Right lobe of liver (tissue), 6 donors: ENCODE data around the gene LRBA. TPM values are rescaled to one million over a fixed set of nuclear protein-coding genes. Genes with fewer than 3 reads are reported as not detected.
A peak's percentile ranks its signal among the peaks of the same experiment; 100 is the strongest.

Source experiments
- ATAC-seq, 4 donors: fragments of 200-7000 bp; cut with Tn5 transposase; one replicate each; pipeline ENCODE4 v1.9.1; 2020; ENCODE audit warnings: mild to moderate bottlenecking in 4 of 4, moderate library complexity in 4 of 4
- DNase-seq, 3 donors: peaks; one replicate each; pipeline ENCODE4 v3.0.0-alpha.2; 2020
- H3K27ac ChIP-seq, 3 donors: fragments of 200-600 bp; one replicate each; pipeline ENCODE4 v1.8.0; 2022
- H3K27me3 ChIP-seq, 2 donors: fragments of 200-600 bp; one replicate each; pipeline ENCODE4 v1.8.0; 2022
- H3K36me3 ChIP-seq, 4 donors: fragments of 200-600 bp; sonication (generic) in 1 of 4; one replicate each; pipeline versions ENCODE4 v1.5.1 to v1.8.0; 2017 to 2022; ENCODE audit warnings: control low read depth in 1 of 4
- H3K4me1 ChIP-seq, 4 donors: fragments of 200-600 bp; sonication (generic) in 1 of 4; one replicate each; pipeline versions ENCODE4 v1.5.1 to v1.8.0; 2017 to 2022; ENCODE audit warnings: control low read depth in 1 of 4
- H3K4me3 ChIP-seq, 3 donors: fragments of 200-600 bp; one replicate each; pipeline ENCODE4 v1.8.0; 2022
- H3K9me3 ChIP-seq, 4 donors: fragments of 200-600 bp; sonication (generic) in 1 of 4; one replicate each; pipeline versions ENCODE4 v1.5.1 to v1.8.0; 2017 to 2022; ENCODE audit warnings: control low read depth in 1 of 4
- CTCF ChIP-seq, 4 donors: fragments of 200-600 bp in 3 of 4; fragments of 450-650 bp in 1 of 4; IDR thresholded peaks; one replicate each; pipeline versions ENCODE4 v1.5.1 to v1.8.0; 2016 to 2022; ENCODE audit warnings: antibody characterized with exemption in 4 of 4, mild to moderate bottlenecking in 2 of 4
- POLR2A ChIP-seq: fragments of 450-650 bp; IDR thresholded peaks from one replicate; pipeline ENCODE4 v1.6.1; 2017; ENCODE audit warnings: antibody characterized with exemption, mild to moderate bottlenecking
- WGBS: methylation state at CpG from one replicate; pipeline ENCODE4 v1.1.6; 2018; ENCODE audit warnings: low coverage, low lambda C conversion rate; ENCODE audit not compliant: insufficient coverage; ENCODE audit errors: missing lambda C conversion rate; 5-methylcytosine and 5-hydroxymethylcytosine counted together
- intact Hi-C, 2 donors: fragments of 100-400 bp; cut with DNase I; formaldehyde crosslinking; loops; one replicate each; pipeline versions ENCODE4 v1.11.2 to v1.14.1; 2022
- total RNA-seq, 6 experiments: library from RNA; depleted of rRNA in 2 of 6; stranded (reverse); fragments of >200 nt in 2 of 6; fragmentation: NEBNext Ultra II Directional in 3 of 6; extraction: Animal tissue kit (Norgen Biotek cat#: 25700) in 3 of 6; gene quantifications; one replicate each; pipeline versions ENCODE4 v1.1.0 to v1.2.4, GENCODE V29; 2016 to 2023
- donor health status: DM: no; HTN: yes; CAD: no.
- donor health status: DM: no; HTN: no; CAD: no.
- donor health status: DM: no; HTN: no; CAD: no.
- donor health status: DM: no; HTN: yes; CAD: no.
- donor health status: DM: no; HTN: yes; CAD: no.

Gene LRBA
- total RNA-seq, 6 experiments from 2014 or later, result 18.9 to 48.1 (median 24.5) TPM

- intact Hi-C loops, result no loop called here
- no CpG with 5 or more reads among the region's 1 CpG for WGBS
- ATAC-seq, result no peak
- no peaks in the 10 kb centered on the region for H3K27me3 ChIP-seq
- H3K4me1 ChIP-seq, result peaks cover 0 to 25% (median 3%) of the 10 kb centered on the region in 4 donors
- no peaks in the 10 kb centered on the region for H3K36me3 ChIP-seq
- H3K9me3 ChIP-seq, result no peaks in the 10 kb centered on the region
- DNase-seq, result no peak
- H3K27ac ChIP-seq, result no peak overlapping the region
- no peak for TF ChIP-seq CTCF (IDR thresholded peaks at IDR 0.05)
- no peak for TF ChIP-seq POLR2A
- H3K4me3 ChIP-seq, result no peak overlapping the region
Measured at GRCh38 chr4:150771382-150771781, 243.7 kb downstream of the LRBA start.

GRCh38 chr4:150769845-150770244, 245.2 kb downstream of the LRBA start:
- intact Hi-C loops, result no loop called here
- peak in 3 of 4 donors; percentile 9 to 17 (median 9) for ATAC-seq

GRCh38 chr4:150769248-150769647, 245.8 kb downstream of the LRBA start:
- 89% methylated on average over 2 of the region's 2 CpGs for WGBS
- TF ChIP-seq CTCF (IDR thresholded peaks at IDR 0.05) (no peak), POLR2A (no peak)
- Histone ChIP-seq H3K36me3 (no peaks in the 10 kb centered on the region), H3K27ac (peak overlapping the region; percentile 5 to 56 (median 37)), H3K27me3 (no peaks in the 10 kb centered on the region), H3K9me3 (no peaks in the 10 kb centered on the region), H3K4me3 (no peak overlapping the region), H3K4me1 (peaks cover 0 to 21% (median 3%) of the 10 kb centered on the region in 4 donors)
- intact Hi-C loops, result no loop called here
- ATAC-seq (peak; percentile 89 to 97 (median 94)), DNase-seq (peak in 1 of 3 donors; percentile 51)

More at GRCh38 chr4:150769845-150770244, 245.2 kb downstream of the LRBA start:
- TF ChIP-seq CTCF (IDR thresholded peaks at IDR 0.05) (no peak), POLR2A (no peak)
- no peak for DNase-seq
- Histone ChIP-seq H3K4me3 (no peak overlapping the region), H3K36me3 (no peaks in the 10 kb centered on the region), H3K4me1 (peaks cover 0 to 25% (median 3%) of the 10 kb centered on the region in 4 donors), H3K27me3 (no peaks in the 10 kb centered on the region), H3K9me3 (no peaks in the 10 kb centered on the region), H3K27ac (peak overlapping the region in 2 of 3 donors; percentile 37 to 56)
- WGBS, result 77% methylated on average over 4 of the region's 4 CpGs

GRCh38 chr4:150768497-150768896, 246.6 kb downstream of the LRBA start:
- peaks cover 0 to 13% (median 3%) of the 10 kb centered on the region in 4 donors for H3K4me1 ChIP-seq
- DNase-seq, result no peak
- no peak overlapping the region for H3K27ac ChIP-seq
- H3K27me3 ChIP-seq, result no peaks in the 10 kb centered on the region
- no peaks in the 10 kb centered on the region for H3K36me3 ChIP-seq
- no peaks in the 10 kb centered on the region for H3K9me3 ChIP-seq
- H3K4me3 ChIP-seq, result no peak overlapping the region
- WGBS, result 80% methylated on average over 1 of the region's 1 CpG
- TF ChIP-seq CTCF (IDR thresholded peaks at IDR 0.05), result no peak
- TF ChIP-seq POLR2A, result no peak
- no peak for ATAC-seq
- intact Hi-C loops, result no loop called here

- intact Hi-C loops, result no loop called here
- ATAC-seq (no peak), DNase-seq (no peak)
- no peak overlapping the region for H3K27ac ChIP-seq
- no peaks in the 10 kb centered on the region for H3K9me3 ChIP-seq
- TF ChIP-seq CTCF (IDR thresholded peaks at IDR 0.05), result no peak
- no peak for TF ChIP-seq POLR2A
- H3K27me3 ChIP-seq, result no peaks in the 10 kb centered on the region
- no peaks in the 10 kb centered on the region for H3K36me3 ChIP-seq
- H3K4me3 ChIP-seq, result no peak overlapping the region
- 83% methylated on average over 2 of the region's 2 CpGs for WGBS
- peaks cover 0 to 13% (median 3%) of the 10 kb centered on the region in 4 donors for H3K4me1 ChIP-seq
Measured at GRCh38 chr4:150765216-150765615, 249.9 kb downstream of the LRBA start.
